Liver (tissue), 9 donors: ENCODE data around the gene SP100. TPM values are rescaled to one million over a fixed set of nuclear protein-coding genes. Genes with fewer than 3 reads are reported as not detected.
A peak's percentile ranks its signal among the peaks of the same experiment; 100 is the strongest.

Experiments used
- DNase-seq: peaks from one replicate; pipeline ENCODE4 v3.0.0-alpha.2; 2017; ENCODE audit warnings: low spot score
- H3K27ac ChIP-seq, 2 donors: one replicate each; pipeline ENCODE4 v1.7.0; 2013; ENCODE audit warnings: inconsistent platforms in 2 of 2, low read length in 2 of 2, control low read depth in 1 of 2, low read depth in 1 of 2, mild to moderate bottlenecking in 1 of 2
- H3K27me3 ChIP-seq, 4 donors: one replicate each; pipeline versions ENCODE4 v1.6.1 to v1.7.0; 2013; ENCODE audit warnings: low read length in 3 of 4, inconsistent platforms in 1 of 4, mild to moderate bottlenecking in 1 of 4, moderate library complexity in 1 of 4; ENCODE audit not compliant: control insufficient read depth in 4 of 4, insufficient read depth in 4 of 4
- H3K36me3 ChIP-seq, 4 donors: one replicate each; pipeline versions ENCODE4 v1.6.1 to v1.7.0; 2013; ENCODE audit warnings: low read length in 3 of 4, mild to moderate bottlenecking in 3 of 4, low read depth in 1 of 4, moderate library complexity in 1 of 4; ENCODE audit not compliant: control insufficient read depth in 4 of 4, insufficient read depth in 3 of 4
- H3K4me1 ChIP-seq, 4 donors: one replicate each; pipeline versions ENCODE4 v1.6.1 to v1.7.0; 2013; ENCODE audit warnings: low read length in 3 of 4, mild to moderate bottlenecking in 3 of 4, moderate library complexity in 1 of 4; ENCODE audit not compliant: control insufficient read depth in 4 of 4, insufficient read depth in 4 of 4
- H3K4me3 ChIP-seq, 3 donors: one replicate each; pipeline versions ENCODE4 v1.6.1 to v1.7.0; 2013; ENCODE audit warnings: low read length in 3 of 3, control low read depth in 1 of 3, low read depth in 1 of 3, mild to moderate bottlenecking in 1 of 3
- H3K9ac ChIP-seq, 2 donors: one replicate each; pipeline ENCODE4 v1.7.0; 2013; ENCODE audit warnings: low read length in 2 of 2, mild to moderate bottlenecking in 2 of 2, moderate library complexity in 2 of 2, control low read depth in 1 of 2, low read depth in 1 of 2
- H3K9me3 ChIP-seq, 4 donors: one replicate each; pipeline versions ENCODE4 v1.6.1 to v1.7.0; 2013; ENCODE audit warnings: low read length in 3 of 4; ENCODE audit not compliant: control insufficient read depth in 4 of 4
- EGR1 ChIP-seq, 2 donors: IDR thresholded peaks; 2 replicates each; pipeline ENCODE4 v1.6.1; 2016 to 2018; ENCODE audit warnings: antibody characterized with exemption in 2 of 2, low read depth in 2 of 2
- FOXA1 ChIP-seq: IDR thresholded peaks from 2 replicates; pipeline ENCODE4 v1.6.1; 2016; ENCODE audit warnings: antibody characterized with exemption
- FOXA2 ChIP-seq: IDR thresholded peaks from 2 replicates; pipeline ENCODE4 v1.6.1; 2016; ENCODE audit warnings: antibody characterized with exemption
- GABPA ChIP-seq, 2 donors: IDR thresholded peaks in 1 of 2; conservative IDR thresholded peaks in 1 of 2; 2 replicates each; pipeline ENCODE4 v1.6.1; 2016; ENCODE audit warnings: antibody characterized with exemption in 2 of 2, mild to moderate bottlenecking in 1 of 2, moderate library complexity in 1 of 2
- HNF4A ChIP-seq, 2 donors: conservative IDR thresholded peaks; 2 replicates each; pipeline ENCODE4 v1.6.1; 2016; ENCODE audit warnings: antibody characterized with exemption in 2 of 2, mild to moderate bottlenecking in 2 of 2
- HNF4G ChIP-seq: IDR thresholded peaks from 2 replicates; pipeline ENCODE4 v1.6.1; 2016; ENCODE audit warnings: antibody characterized with exemption
- JUND ChIP-seq, 2 donors: IDR thresholded peaks; 2 replicates each; pipeline ENCODE4 v1.6.1; 2016; ENCODE audit warnings: antibody characterized with exemption in 2 of 2
- RAD21 ChIP-seq, 2 donors: IDR thresholded peaks; 2 replicates each; pipeline ENCODE4 v1.6.1; 2016; ENCODE audit warnings: antibody characterized with exemption in 2 of 2, mild to moderate bottlenecking in 2 of 2
- RXRA ChIP-seq, 2 donors: IDR thresholded peaks; 2 replicates each; pipeline ENCODE4 v1.6.1; 2017 to 2018; ENCODE audit warnings: antibody characterized with exemption in 2 of 2, mild to moderate bottlenecking in 1 of 2
- SP1 ChIP-seq: IDR thresholded peaks from 2 replicates; pipeline ENCODE4 v1.6.1; 2018; ENCODE audit warnings: antibody characterized with exemption, mild to moderate bottlenecking
- YY1 ChIP-seq: IDR thresholded peaks from 2 replicates; pipeline ENCODE4 v1.6.1; 2016; ENCODE audit warnings: antibody characterized with exemption, mild to moderate bottlenecking
- WGBS: extraction: QIAGEN DNeasy Blood & Tissue Kit; methylation state at CpG from one replicate; pipeline ENCODE4 v1.1.7; 2013; 5-methylcytosine and 5-hydroxymethylcytosine counted together
- polyA plus RNA-seq, 2 donors: library from polyadenylated mRNA; stranded (reverse) in 1 of 2; unstranded in 1 of 2; fragments of 200-250 nt in 1 of 2; fragments of >200 nt in 1 of 2; fragmentation: Nextera tagmentation in 1 of 2; extraction: Ambion mirVana in 1 of 2; gene quantifications; one replicate each; pipeline versions ENCODE4 v1.2.1 to v1.2.3, GENCODE V29; 2013 to 2015
- total RNA-seq, 2 donors: library from RNA; depleted of rRNA; stranded (reverse); fragments of >200 nt; gene quantifications; one replicate each; pipeline ENCODE4 v1.2.3, GENCODE V29; 2014
- TF ChIP-seq, protein P1 (sequence below): IDR thresholded peaks from 2 replicates; pipeline ENCODE4 v1.6.1; 2016; ENCODE audit warnings: antibody characterized with exemption
- TF ChIP-seq, protein P2 (sequence below): IDR thresholded peaks from 2 replicates; pipeline ENCODE4 v1.6.1; 2016; ENCODE audit warnings: antibody characterized with exemption
- TF ChIP-seq, protein P3 (sequence below): fragments of 150-350 bp; IDR thresholded peaks from 2 replicates; pipeline ENCODE4 v1.5.1; 2017; ENCODE audit warnings: improper control_type of control experiment, low read depth, low read length; ENCODE audit not compliant: missing input control
- TF ChIP-seq, protein P4 (sequence below): IDR thresholded peaks from 2 replicates; pipeline ENCODE4 v1.6.1; 2016; ENCODE audit warnings: antibody characterized with exemption, mild to moderate bottlenecking
- donor health status: healthy.
- donor health status: healthy.
- donor health status: healthy.
- donor health status: healthy.
- donor health status: healthy.

The SP100 gene
- total and polyA plus RNA-seq, 4 donors, result 21.9 to 45.5 (median 33.1) TPM

DNA sequence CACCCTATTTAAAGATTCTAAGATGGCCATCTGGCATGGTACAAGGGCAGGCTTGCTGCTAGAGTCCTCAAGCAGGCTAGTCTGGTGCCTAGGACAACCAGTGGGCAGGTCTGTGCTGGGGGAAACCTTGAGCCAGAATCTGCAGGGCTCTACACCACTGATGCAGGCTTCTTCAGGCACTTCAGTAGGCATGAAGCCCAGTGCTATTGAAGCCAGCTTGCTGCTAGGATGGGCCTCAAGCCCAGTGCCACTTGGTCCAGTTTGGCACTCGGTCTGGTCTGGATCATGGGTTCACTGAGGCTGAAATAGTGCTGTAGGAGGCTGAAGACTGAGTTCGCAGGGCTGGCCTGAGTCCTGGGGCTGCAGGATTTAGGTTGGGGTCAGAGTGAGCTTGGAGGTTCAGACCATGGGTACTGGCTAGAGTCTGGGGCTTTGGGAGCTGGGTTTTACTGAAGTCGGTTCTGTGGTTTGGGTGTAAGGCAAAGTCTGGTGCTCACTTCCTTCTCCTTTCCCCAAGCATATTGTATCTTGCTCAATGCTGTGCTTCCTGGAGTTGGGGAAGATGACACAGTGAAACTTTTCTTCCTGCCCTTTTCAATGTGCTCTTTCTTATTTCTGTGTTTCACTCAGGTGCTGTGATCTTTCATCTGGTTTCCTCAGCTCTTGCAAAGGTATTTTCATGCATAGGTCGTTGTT is 41.2 kb downstream of the SP100 start:
- DNase-seq, result no peak
- Histone ChIP-seq H3K4me3 (no peak overlapping the region), H3K27me3 (no peaks in the 10 kb centered on the region), H3K4me1 (no peaks in the 10 kb centered on the region), H3K9ac (no peak overlapping the region), H3K36me3 (peaks cover 1 to 51% (median 35%) of the 10 kb centered on the region in 4 donors), H3K27ac (no peak overlapping the region), H3K9me3 (no peaks in the 10 kb centered on the region)
- 87% methylated on average over 4 of the region's 4 CpGs for WGBS
- TF ChIP-seq, protein P1, sequence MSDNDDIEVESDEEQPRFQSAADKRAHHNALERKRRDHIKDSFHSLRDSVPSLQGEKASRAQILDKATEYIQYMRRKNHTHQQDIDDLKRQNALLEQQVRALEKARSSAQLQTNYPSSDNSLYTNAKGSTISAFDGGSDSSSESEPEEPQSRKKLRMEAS, result peak; percentile 59
- no peak for TF ChIP-seq GABPA (IDR thresholded peaks at IDR 0.05 in 1 of 2, conservative IDR thresholded peaks at IDR 0.05 in 1 of 2)
- TF ChIP-seq FOXA2, result no peak
- TF ChIP-seq, protein P2, sequence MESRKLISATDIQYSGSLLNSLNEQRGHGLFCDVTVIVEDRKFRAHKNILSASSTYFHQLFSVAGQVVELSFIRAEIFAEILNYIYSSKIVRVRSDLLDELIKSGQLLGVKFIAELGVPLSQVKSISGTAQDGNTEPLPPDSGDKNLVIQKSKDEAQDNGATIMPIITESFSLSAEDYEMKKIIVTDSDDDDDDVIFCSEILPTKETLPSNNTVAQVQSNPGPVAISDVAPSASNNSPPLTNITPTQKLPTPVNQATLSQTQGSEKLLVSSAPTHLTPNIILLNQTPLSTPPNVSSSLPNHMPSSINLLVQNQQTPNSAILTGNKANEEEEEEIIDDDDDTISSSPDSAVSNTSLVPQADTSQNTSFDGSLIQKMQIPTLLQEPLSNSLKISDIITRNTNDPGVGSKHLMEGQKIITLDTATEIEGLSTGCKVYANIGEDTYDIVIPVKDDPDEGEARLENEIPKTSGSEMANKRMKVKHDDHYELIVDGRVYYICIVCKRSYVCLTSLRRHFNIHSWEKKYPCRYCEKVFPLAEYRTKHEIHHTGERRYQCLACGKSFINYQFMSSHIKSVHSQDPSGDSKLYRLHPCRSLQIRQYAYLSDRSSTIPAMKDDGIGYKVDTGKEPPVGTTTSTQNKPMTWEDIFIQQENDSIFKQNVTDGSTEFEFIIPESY, result no peak
- TF ChIP-seq EGR1 (IDR thresholded peaks at IDR 0.05; ENCODE audit: low read depth in 2 of 2), result no peak
- TF ChIP-seq JUND (IDR thresholded peaks at IDR 0.05), result no peak
- TF ChIP-seq HNF4G, result no peak

DNA sequence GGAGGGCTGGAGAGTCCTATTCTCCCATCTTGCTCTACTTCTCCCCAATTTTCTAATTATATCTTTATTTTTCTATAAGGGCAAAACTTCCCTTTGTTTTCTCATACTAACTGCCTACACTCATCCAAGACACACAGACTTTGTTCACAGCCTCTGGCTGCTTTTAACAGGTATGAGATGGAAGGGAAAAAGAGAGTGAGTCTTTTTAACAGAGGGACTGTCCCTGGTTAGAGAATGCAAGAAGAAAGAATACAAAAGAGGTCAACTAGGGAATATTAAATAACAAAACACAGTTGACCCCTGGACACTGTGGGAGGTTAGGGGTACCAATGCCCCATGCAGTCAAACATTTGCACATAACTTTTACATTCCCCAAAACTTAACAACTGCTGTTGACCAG is 41.8 kb downstream of the SP100 start:
- no peak overlapping the region for H3K9ac ChIP-seq
- no peak for TF ChIP-seq RXRA (IDR thresholded peaks at IDR 0.05)
- TF ChIP-seq, protein P1, result no peak
- no peak for TF ChIP-seq YY1
- TF ChIP-seq SP1, result no peak
- no peak for TF ChIP-seq FOXA1
- no peak for TF ChIP-seq FOXA2
- TF ChIP-seq JUND (IDR thresholded peaks at IDR 0.05), result no peak
- TF ChIP-seq HNF4G, result no peak
- TF ChIP-seq RAD21 (IDR thresholded peaks at IDR 0.05), result no peak
- TF ChIP-seq, protein P2, result no peak
- TF ChIP-seq, protein P3, sequence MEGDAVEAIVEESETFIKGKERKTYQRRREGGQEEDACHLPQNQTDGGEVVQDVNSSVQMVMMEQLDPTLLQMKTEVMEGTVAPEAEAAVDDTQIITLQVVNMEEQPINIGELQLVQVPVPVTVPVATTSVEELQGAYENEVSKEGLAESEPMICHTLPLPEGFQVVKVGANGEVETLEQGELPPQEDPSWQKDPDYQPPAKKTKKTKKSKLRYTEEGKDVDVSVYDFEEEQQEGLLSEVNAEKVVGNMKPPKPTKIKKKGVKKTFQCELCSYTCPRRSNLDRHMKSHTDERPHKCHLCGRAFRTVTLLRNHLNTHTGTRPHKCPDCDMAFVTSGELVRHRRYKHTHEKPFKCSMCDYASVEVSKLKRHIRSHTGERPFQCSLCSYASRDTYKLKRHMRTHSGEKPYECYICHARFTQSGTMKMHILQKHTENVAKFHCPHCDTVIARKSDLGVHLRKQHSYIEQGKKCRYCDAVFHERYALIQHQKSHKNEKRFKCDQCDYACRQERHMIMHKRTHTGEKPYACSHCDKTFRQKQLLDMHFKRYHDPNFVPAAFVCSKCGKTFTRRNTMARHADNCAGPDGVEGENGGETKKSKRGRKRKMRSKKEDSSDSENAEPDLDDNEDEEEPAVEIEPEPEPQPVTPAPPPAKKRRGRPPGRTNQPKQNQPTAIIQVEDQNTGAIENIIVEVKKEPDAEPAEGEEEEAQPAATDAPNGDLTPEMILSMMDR, result no peak
- TF ChIP-seq, protein P4, sequence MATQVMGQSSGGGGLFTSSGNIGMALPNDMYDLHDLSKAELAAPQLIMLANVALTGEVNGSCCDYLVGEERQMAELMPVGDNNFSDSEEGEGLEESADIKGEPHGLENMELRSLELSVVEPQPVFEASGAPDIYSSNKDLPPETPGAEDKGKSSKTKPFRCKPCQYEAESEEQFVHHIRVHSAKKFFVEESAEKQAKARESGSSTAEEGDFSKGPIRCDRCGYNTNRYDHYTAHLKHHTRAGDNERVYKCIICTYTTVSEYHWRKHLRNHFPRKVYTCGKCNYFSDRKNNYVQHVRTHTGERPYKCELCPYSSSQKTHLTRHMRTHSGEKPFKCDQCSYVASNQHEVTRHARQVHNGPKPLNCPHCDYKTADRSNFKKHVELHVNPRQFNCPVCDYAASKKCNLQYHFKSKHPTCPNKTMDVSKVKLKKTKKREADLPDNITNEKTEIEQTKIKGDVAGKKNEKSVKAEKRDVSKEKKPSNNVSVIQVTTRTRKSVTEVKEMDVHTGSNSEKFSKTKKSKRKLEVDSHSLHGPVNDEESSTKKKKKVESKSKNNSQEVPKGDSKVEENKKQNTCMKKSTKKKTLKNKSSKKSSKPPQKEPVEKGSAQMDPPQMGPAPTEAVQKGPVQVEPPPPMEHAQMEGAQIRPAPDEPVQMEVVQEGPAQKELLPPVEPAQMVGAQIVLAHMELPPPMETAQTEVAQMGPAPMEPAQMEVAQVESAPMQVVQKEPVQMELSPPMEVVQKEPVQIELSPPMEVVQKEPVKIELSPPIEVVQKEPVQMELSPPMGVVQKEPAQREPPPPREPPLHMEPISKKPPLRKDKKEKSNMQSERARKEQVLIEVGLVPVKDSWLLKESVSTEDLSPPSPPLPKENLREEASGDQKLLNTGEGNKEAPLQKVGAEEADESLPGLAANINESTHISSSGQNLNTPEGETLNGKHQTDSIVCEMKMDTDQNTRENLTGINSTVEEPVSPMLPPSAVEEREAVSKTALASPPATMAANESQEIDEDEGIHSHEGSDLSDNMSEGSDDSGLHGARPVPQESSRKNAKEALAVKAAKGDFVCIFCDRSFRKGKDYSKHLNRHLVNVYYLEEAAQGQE, result no peak
- TF ChIP-seq HNF4A (conservative IDR thresholded peaks at IDR 0.05), result no peak
- no peaks in the 10 kb centered on the region for H3K9me3 ChIP-seq
- H3K4me3 ChIP-seq, result no peak overlapping the region
- no peak for DNase-seq
- no peaks in the 10 kb centered on the region for H3K27me3 ChIP-seq
- H3K4me1 ChIP-seq, result no peaks in the 10 kb centered on the region
- H3K36me3 ChIP-seq, result peaks cover 2 to 54% (median 38%) of the 10 kb centered on the region in 4 donors
- no peak overlapping the region for H3K27ac ChIP-seq
